T-helper 17 cell (primary cell): ENCODE measurements around the gene ELOVL5. TPM values are rescaled to one million over a fixed set of nuclear protein-coding genes. Genes with fewer than 3 reads are reported as not detected.
A peak's percentile ranks its signal among the peaks of the same experiment; 100 is the strongest.

Experiments
- ATAC-seq: fragments of 150-1000 bp; cut with Tn5 transposase; 2 replicates; pipeline ENCODE4 v1.10.0; 2021; ENCODE audit warnings: mild to moderate bottlenecking, moderate library complexity
- DNase-seq, 3 donors: peaks; one replicate each; pipeline versions ENCODE4 v3.0.0 to v3.0.0-alpha.2; 2020 to 2021
- H3K9me3 ChIP-seq: one replicate; pipeline ENCODE4 v1.7.0; 2013; ENCODE audit warnings: low read length, mild to moderate bottlenecking; ENCODE audit not compliant: control insufficient read depth, poor library complexity, severe bottlenecking
- H3K27ac Mint-ChIP-seq: one replicate; pipeline ENCODE4 v1.8.0; 2022; ENCODE audit warnings: mild to moderate bottlenecking, moderate library complexity, mixed read lengths
- H3K27me3 Mint-ChIP-seq: one replicate; pipeline ENCODE4 v1.8.0; 2022; ENCODE audit warnings: mixed read lengths
- H3K36me3 Mint-ChIP-seq: one replicate; pipeline ENCODE4 v1.8.0; 2022; ENCODE audit warnings: low read depth, mixed read lengths
- H3K4me1 Mint-ChIP-seq: one replicate; pipeline ENCODE4 v1.8.0; 2022; ENCODE audit warnings: mild to moderate bottlenecking, mixed read lengths
- H3K4me3 Mint-ChIP-seq: one replicate; pipeline ENCODE4 v1.8.0; 2022; ENCODE audit warnings: mild to moderate bottlenecking, moderate library complexity, mixed read lengths
- total RNA-seq, 4 donors: library from RNA in 2 of 4; stranded (reverse) in 2 of 4; gene quantifications; one replicate each; pipeline ENCODE4 v1.2.3 and lab custom pipeline; 2022 to 2026

Gene ELOVL5
- total RNA-seq, 2 donors from 2014 or later, result 121 to 147 TPM

GRCh38 chr6:53240761-53241160, 108.0 kb downstream of the ELOVL5 start:
- Mint-ChIP-seq H3K4me3 (peak overlapping the region; percentile 31), H3K27me3 (no peaks in the 10 kb centered on the region), H3K4me1 (peaks cover 35% of the 10 kb centered on the region), H3K27ac (peak overlapping the region; percentile 46), H3K36me3 (peaks cover 3% of the 10 kb centered on the region)
- ATAC-seq (peak; percentile 81), DNase-seq (no peak)
- no peaks in the 10 kb centered on the region for H3K9me3 ChIP-seq

GRCh38 chr6:53240139-53240538, 108.6 kb downstream of the ELOVL5 start:
- DNase-seq (no peak), ATAC-seq (no peak)
- Mint-ChIP-seq H3K27me3 (no peaks in the 10 kb centered on the region), H3K4me3 (no peak overlapping the region), H3K36me3 (peaks cover 5% of the 10 kb centered on the region), H3K27ac (peak overlapping the region; percentile 46), H3K4me1 (peaks cover 39% of the 10 kb centered on the region)
- H3K9me3 ChIP-seq, result no peaks in the 10 kb centered on the region

- Mint-ChIP-seq H3K4me1 (peaks cover 39% of the 10 kb centered on the region), H3K27me3 (no peaks in the 10 kb centered on the region)
Observed at GRCh38 chr6:53239526-53239925, 109.2 kb downstream of the ELOVL5 start.

GRCh38 chr6:53238311-53238710, 110.4 kb downstream of the ELOVL5 start:
- DNase-seq (no peak), ATAC-seq (no peak)
- H3K9me3 ChIP-seq, result no peaks in the 10 kb centered on the region
- Mint-ChIP-seq H3K27ac (no peak overlapping the region), H3K4me1 (peaks cover 39% of the 10 kb centered on the region), H3K27me3 (no peaks in the 10 kb centered on the region), H3K36me3 (peaks cover 5% of the 10 kb centered on the region), H3K4me3 (no peak overlapping the region)

More at GRCh38 chr6:53239526-53239925, 109.2 kb downstream of the ELOVL5 start:
- no peak overlapping the region for H3K4me3 Mint-ChIP-seq
- no peak for DNase-seq
- H3K36me3 Mint-ChIP-seq, result peaks cover 5% of the 10 kb centered on the region
- no peak for ATAC-seq
- no peak overlapping the region for H3K27ac Mint-ChIP-seq
- no peaks in the 10 kb centered on the region for H3K9me3 ChIP-seq

GRCh38 chr6:53236241-53236640, 112.5 kb downstream of the ELOVL5 start:
- H3K4me3 Mint-ChIP-seq, result peak overlapping the region; percentile 87
- H3K4me1 Mint-ChIP-seq, result peaks cover 46% of the 10 kb centered on the region
- H3K27ac Mint-ChIP-seq, result peak overlapping the region; percentile 93
- no peaks in the 10 kb centered on the region for H3K27me3 Mint-ChIP-seq
- ATAC-seq (peak; percentile 48), DNase-seq (no peak)
- H3K36me3 Mint-ChIP-seq, result peaks cover 5% of the 10 kb centered on the region
- H3K9me3 ChIP-seq, result no peaks in the 10 kb centered on the region

GRCh38 chr6:53235508-53235907, 113.2 kb downstream of the ELOVL5 start:
- no peaks in the 10 kb centered on the region for H3K9me3 ChIP-seq
- Mint-ChIP-seq H3K27me3 (no peaks in the 10 kb centered on the region), H3K4me1 (peaks cover 42% of the 10 kb centered on the region), H3K27ac (peak overlapping the region; percentile 93), H3K4me3 (peak overlapping the region; percentile 87), H3K36me3 (peaks cover 5% of the 10 kb centered on the region)
- no peak for DNase-seq
- no peak for ATAC-seq

GRCh38 chr6:53233309-53233708, 115.4 kb downstream of the ELOVL5 start:
- Mint-ChIP-seq H3K4me1 (peaks cover 39% of the 10 kb centered on the region), H3K27ac (no peak overlapping the region), H3K27me3 (no peaks in the 10 kb centered on the region), H3K36me3 (peaks cover 5% of the 10 kb centered on the region), H3K4me3 (no peak overlapping the region)
- H3K9me3 ChIP-seq, result no peaks in the 10 kb centered on the region
- ATAC-seq, result no peak
- no peak for DNase-seq

GRCh38 chr6:53230775-53231467, 117.8 kb downstream of the ELOVL5 start:
- H3K27ac Mint-ChIP-seq, result peak overlapping the region; percentile 34
- no peak overlapping the region for H3K4me3 Mint-ChIP-seq
- ATAC-seq (no peak), DNase-seq (no peak)
- peaks cover 4% of the 10 kb centered on the region for H3K36me3 Mint-ChIP-seq
- H3K9me3 ChIP-seq, result no peaks in the 10 kb centered on the region
- peaks cover 23% of the 10 kb centered on the region for H3K4me1 Mint-ChIP-seq
- no peaks in the 10 kb centered on the region for H3K27me3 Mint-ChIP-seq

GRCh38 chr6:53227847-53228246, 120.9 kb downstream of the ELOVL5 start:
- H3K4me1 Mint-ChIP-seq, result peaks cover 17% of the 10 kb centered on the region
- no peak for DNase-seq
- no peaks in the 10 kb centered on the region for H3K27me3 Mint-ChIP-seq
- no peaks in the 10 kb centered on the region for H3K36me3 Mint-ChIP-seq
- H3K9me3 ChIP-seq, result no peaks in the 10 kb centered on the region
- no peak for ATAC-seq
- H3K4me3 Mint-ChIP-seq, result no peak overlapping the region
- no peak overlapping the region for H3K27ac Mint-ChIP-seq

GRCh38 chr6:53220605-53221004, 128.1 kb downstream of the ELOVL5 start:
- Mint-ChIP-seq H3K4me3 (no peak overlapping the region), H3K36me3 (no peaks in the 10 kb centered on the region), H3K4me1 (peaks cover 2% of the 10 kb centered on the region), H3K27ac (no peak overlapping the region), H3K27me3 (no peaks in the 10 kb centered on the region)
- no peak for DNase-seq
- ATAC-seq, result no peak
- no peaks in the 10 kb centered on the region for H3K9me3 ChIP-seq

Other genes starting within 250 kb of the ELOVL5 start
- gene GCM1, start 200.1 kb downstream of the ELOVL5 start, total RNA-seq, result under 1 TPM in 1 of 2 donors, not detected in 1; 0.22 TPM
- gene GCLC, start 196.2 kb upstream of the ELOVL5 start, total RNA-seq, result 10 to 100 TPM; 20.7 to 22.2 TPM